ENCODE data around the gene SSUH2.

DNA sequence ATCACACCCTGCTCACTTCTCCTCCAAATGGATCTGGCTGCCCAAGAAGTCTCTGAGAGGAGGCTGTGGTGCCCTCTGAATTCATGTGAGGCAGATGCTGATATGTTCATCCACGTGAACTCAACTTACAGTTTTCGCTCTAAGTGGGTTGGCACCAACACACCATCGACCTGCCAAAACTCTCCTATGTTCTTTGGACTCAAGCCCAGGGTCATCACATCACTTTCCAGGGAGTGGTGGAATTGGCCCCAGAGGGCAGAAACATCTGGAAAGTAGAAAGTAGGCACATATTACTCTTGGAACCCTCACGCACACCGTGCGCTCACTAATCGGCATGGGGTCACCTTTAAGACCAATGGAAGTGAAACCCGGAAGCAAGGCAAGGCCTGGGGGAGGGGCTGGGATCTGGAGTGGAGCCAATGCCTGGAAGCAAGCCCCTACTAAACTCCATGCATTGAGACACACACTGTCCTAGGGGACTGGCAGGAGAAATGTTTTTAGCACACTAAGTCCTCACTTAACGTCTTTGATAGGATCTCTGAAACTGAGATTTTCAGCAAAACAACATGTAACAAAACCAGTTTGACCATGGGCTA is 41.4 kb downstream of the SSUH2 start:
- TF ChIP-seq, protein P1, sequence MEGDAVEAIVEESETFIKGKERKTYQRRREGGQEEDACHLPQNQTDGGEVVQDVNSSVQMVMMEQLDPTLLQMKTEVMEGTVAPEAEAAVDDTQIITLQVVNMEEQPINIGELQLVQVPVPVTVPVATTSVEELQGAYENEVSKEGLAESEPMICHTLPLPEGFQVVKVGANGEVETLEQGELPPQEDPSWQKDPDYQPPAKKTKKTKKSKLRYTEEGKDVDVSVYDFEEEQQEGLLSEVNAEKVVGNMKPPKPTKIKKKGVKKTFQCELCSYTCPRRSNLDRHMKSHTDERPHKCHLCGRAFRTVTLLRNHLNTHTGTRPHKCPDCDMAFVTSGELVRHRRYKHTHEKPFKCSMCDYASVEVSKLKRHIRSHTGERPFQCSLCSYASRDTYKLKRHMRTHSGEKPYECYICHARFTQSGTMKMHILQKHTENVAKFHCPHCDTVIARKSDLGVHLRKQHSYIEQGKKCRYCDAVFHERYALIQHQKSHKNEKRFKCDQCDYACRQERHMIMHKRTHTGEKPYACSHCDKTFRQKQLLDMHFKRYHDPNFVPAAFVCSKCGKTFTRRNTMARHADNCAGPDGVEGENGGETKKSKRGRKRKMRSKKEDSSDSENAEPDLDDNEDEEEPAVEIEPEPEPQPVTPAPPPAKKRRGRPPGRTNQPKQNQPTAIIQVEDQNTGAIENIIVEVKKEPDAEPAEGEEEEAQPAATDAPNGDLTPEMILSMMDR (conservative IDR thresholded peaks at IDR 0.05; ENCODE audit: low read length) = no peak
- TF ChIP-seq EZH2phosphoT487 (IDR thresholded peaks at IDR 0.05; ENCODE audit: borderline replicate concordance, low read depth, low read length) = no peak

All from OCI-LY7 (cell line).